H1 (cell line): ENCODE data around the gene CBX2. TPM values are rescaled to one million over a fixed set of nuclear protein-coding genes. Genes with fewer than 3 reads are reported as not detected.

Experiments used
- KDM1A ChIP-seq: fragments of 200-600, 300-600 bp; sonication (generic); IDR thresholded peaks from 2 replicates; pipeline ENCODE4 v1.7.1; 2016; ENCODE audit warnings: mild to moderate bottlenecking, low read length, borderline replicate concordance
- SP1 ChIP-seq: IDR thresholded peaks from 2 replicates; pipeline ENCODE4 v1.6.1; 2011; ENCODE audit warnings: low read depth, low read length
- SP4 ChIP-seq: IDR thresholded peaks from 2 replicates; pipeline ENCODE4 v1.6.1; 2012; ENCODE audit warnings: low read length, inconsistent platforms
- TAF1 ChIP-seq: IDR thresholded peaks from 2 replicates; pipeline ENCODE4 v1.6.1; 2011; ENCODE audit warnings: mild to moderate bottlenecking, low read depth, low read length
- polyA plus RNA-seq, 7 experiments: library from polyadenylated mRNA; depleted of rRNA in 3 of 7; stranded (reverse) in 5 of 7; unstranded in 2 of 7; fragments of >200 nt in 5 of 7; fragments of 200-250 nt in 2 of 7; gene quantifications; 1 replicate in 5 of 7; 2 replicates in 1 of 7; 4 replicates in 1 of 7; pipeline versions ENCODE4 v1.2.1 to v1.2.3, GENCODE V29; 2011 to 2013; ENCODE audit warnings: missing spikeins in 2 of 7, mixed read lengths in 2 of 7
- total RNA-seq: library from RNA; stranded (reverse); fragmentation: NEBNext Ultra II Directional; extraction: Animal tissue kit (Norgen Biotek cat#: 25700); gene quantifications from 2 replicates; pipeline ENCODE4 v1.2.1, GENCODE V29; 2021
- TF ChIP-seq, protein P1 (sequence below): IDR thresholded peaks from 2 replicates; pipeline ENCODE4 v1.6.1; 2012; ENCODE audit warnings: low read length, inconsistent platforms
- TF ChIP-seq, protein P2 (sequence below): IDR thresholded peaks from 2 replicates; pipeline ENCODE4 v1.6.1; 2011; ENCODE audit warnings: low read length, improper control_type of control experiment

CBX2 gene
- total and polyA plus RNA-seq, 2 of the 8 experiments (the other 6 are each of a cell fraction or from before 2014, with no cell fraction given) = 64.3 to 83.9 TPM

DNA sequence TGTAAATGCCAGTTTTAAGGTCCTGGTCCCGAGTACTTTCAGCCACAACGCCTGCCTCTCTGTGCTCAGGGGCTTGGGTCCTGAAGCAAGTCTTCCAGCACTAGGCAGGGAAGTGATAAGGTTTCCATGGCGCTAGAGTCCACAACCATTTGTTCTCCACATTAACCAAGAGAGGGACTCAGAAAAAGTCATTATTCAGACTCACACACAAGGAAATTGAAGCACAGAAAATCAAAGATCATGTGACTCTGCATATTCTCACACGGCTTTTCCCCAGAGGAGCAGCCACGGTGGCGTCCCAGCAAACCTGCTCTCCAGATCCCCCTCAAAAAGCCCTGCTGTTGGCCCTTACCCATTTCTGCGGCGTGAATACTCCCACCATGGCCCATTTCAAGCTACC is 37.5 kb upstream of the CBX2 start (continued):
- TF ChIP-seq, protein P1, sequence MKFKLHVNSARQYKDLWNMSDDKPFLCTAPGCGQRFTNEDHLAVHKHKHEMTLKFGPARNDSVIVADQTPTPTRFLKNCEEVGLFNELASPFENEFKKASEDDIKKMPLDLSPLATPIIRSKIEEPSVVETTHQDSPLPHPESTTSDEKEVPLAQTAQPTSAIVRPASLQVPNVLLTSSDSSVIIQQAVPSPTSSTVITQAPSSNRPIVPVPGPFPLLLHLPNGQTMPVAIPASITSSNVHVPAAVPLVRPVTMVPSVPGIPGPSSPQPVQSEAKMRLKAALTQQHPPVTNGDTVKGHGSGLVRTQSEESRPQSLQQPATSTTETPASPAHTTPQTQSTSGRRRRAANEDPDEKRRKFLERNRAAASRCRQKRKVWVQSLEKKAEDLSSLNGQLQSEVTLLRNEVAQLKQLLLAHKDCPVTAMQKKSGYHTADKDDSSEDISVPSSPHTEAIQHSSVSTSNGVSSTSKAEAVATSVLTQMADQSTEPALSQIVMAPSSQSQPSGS = no peak
- TF ChIP-seq, protein P2, sequence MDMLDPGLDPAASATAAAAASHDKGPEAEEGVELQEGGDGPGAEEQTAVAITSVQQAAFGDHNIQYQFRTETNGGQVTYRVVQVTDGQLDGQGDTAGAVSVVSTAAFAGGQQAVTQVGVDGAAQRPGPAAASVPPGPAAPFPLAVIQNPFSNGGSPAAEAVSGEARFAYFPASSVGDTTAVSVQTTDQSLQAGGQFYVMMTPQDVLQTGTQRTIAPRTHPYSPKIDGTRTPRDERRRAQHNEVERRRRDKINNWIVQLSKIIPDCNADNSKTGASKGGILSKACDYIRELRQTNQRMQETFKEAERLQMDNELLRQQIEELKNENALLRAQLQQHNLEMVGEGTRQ = no peak
- TF ChIP-seq SP4 (no peak), SP1 (no peak), KDM1A (no peak), TAF1 (no peak)
